Measurements from ENCODE around the gene GRIA3.

DNA sequence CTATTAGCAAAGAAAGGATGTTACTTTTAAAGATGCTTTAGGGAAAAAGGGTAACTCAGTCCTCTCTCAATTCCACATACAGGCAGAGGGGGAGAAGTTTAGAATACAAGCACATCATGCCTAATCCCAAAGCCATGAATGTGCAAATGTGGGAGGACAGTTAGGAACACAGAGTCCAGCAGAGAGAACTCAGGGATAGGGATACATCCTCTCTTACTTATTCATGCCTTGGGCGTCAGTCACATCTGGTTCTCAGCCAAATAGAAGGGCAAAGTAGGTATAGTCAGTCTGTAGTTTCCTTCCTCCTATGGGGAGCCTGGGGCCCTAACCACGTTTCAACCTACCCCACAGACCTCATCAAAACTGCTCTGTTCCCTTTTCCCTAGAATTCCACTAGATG is 87.8 kb downstream of the GRIA3 start:
- TF ChIP-seq CTCF (IDR thresholded peaks at IDR 0.05; ENCODE audit: low read depth, low read length) = no peak
- TF ChIP-seq POLR2A (IDR thresholded peaks at IDR 0.05; ENCODE audit: extremely low read depth, insufficient read length) = no peak

Data from NB4 (cell line).